HepG2 (cell line): ENCODE results near the gene SYNE2. TPM values are rescaled to one million over a fixed set of nuclear protein-coding genes. Genes with fewer than 3 reads are reported as not detected.

ENCODE experiments used
- ATAC-seq: fragments of 200-7000 bp; cut with Tn5 transposase; 3 replicates; pipeline ENCODE4 v1.9.1; 2020; ENCODE audit warnings: mild to moderate bottlenecking, moderate library complexity
- BruUV-seq: library from RNA; stranded (reverse); fragments of 400-500 nt; replicated peaks from 2 replicates; lab custom pipeline; 2021; lab: Mats Ljungman, UMichigan
- CTCF ChIA-PET: fragments of 300-600 bp; formaldehyde crosslinking; extraction: SDS; loops from one replicate; lab custom pipeline; 2021; ENCODE audit warnings: low total read pairs, inconsistent platforms, low intra/inter-chr PET ratio; lab: Yijun Ruan, JAX
- POLR2A ChIA-PET: fragments of 350-600 bp; sonication (Branson Sonifier 250); formaldehyde crosslinking; loops from one replicate; lab custom pipeline; 2020; ENCODE audit warnings: antibody characterized with exemption, inconsistent platforms; lab: Yijun Ruan, JAX
- DNase-seq: peaks from one replicate; pipeline ENCODE4 v3.0.0-alpha.2; 2015; ENCODE audit warnings: low spot score
- FAIRE-seq: peaks from 3 replicates; lab custom pipeline; 2011; peaks lifted over from hg19 to GRCh38; lab: Jason Lieb, UNC
- H2AFZ ChIP-seq: one replicate; pipeline ENCODE4 v1.6.1; 2011; ENCODE audit warnings: low read length, inconsistent platforms
- H3K27ac ChIP-seq: fragments of 300-600 bp; 3 replicates; pipeline ENCODE4 v1.8.0; 2011; ENCODE audit warnings: mixed run types, mild to moderate bottlenecking, mixed read lengths, low read length, inconsistent platforms; ENCODE audit not compliant: insufficient read depth; ENCODE audit errors: extremely low read length
- H3K27me3 ChIP-seq, 2 experiments: fragments of 200-600 bp in 1 of 2; 2 replicates in 1 of 2; 3 replicates in 1 of 2; pipeline versions ENCODE4 v1.6.0 to v1.8.0; 2011; ENCODE audit warnings: low read length in 2 of 2, mild to moderate bottlenecking in 2 of 2, moderate library complexity in 2 of 2, inconsistent platforms in 1 of 2; ENCODE audit not compliant: insufficient read depth in 2 of 2, control insufficient read depth in 1 of 2
- H3K36me3 ChIP-seq, 2 experiments: fragments of 200-600 bp in 1 of 2; replicated peaks in 1 of 2; 2 replicates in 1 of 2; 3 replicates in 1 of 2; pipeline versions ENCODE4 v1.5.1 to v1.8.0; 2011; ENCODE audit warnings: low read length in 2 of 2, inconsistent platforms in 1 of 2; ENCODE audit not compliant: insufficient read depth in 2 of 2, control insufficient read depth in 1 of 2
- H3K4me1 ChIP-seq: 2 replicates; pipeline ENCODE4 v1.5.1; 2012; ENCODE audit warnings: low read length, inconsistent platforms; ENCODE audit not compliant: insufficient read depth
- H3K4me2 ChIP-seq: 2 replicates; pipeline ENCODE4 v1.6.0; 2011; ENCODE audit warnings: low read depth, low read length, inconsistent platforms
- H3K4me3 ChIP-seq, 3 experiments: fragments of 200-600 bp in 1 of 3; sonication (generic), shearing (Covaris generic) in 1 of 3; replicated peaks in 1 of 3; 2 replicates each; pipeline ENCODE4 v1.5.1; 2011 to 2016; ENCODE audit warnings: low read length in 3 of 3, inconsistent platforms in 2 of 3, low read depth in 2 of 3, mild to moderate bottlenecking in 2 of 3, control low read depth in 1 of 3, mixed read lengths in 1 of 3; ENCODE audit not compliant: insufficient read depth in 1 of 3
- H3K79me2 ChIP-seq: one replicate; pipeline ENCODE4 v1.6.1; 2011; ENCODE audit warnings: low read length, inconsistent platforms; ENCODE audit not compliant: insufficient read depth
- H3K9ac ChIP-seq: 2 replicates; pipeline ENCODE4 v1.6.0; 2011; ENCODE audit warnings: mild to moderate bottlenecking, low read depth, low read length, inconsistent platforms; ENCODE audit not compliant: insufficient read depth
- H3K9me3 ChIP-seq: 2 replicates; pipeline ENCODE4 v1.5.1; 2012; ENCODE audit warnings: mild to moderate bottlenecking, low read length
- H4K20me1 ChIP-seq: 2 replicates; pipeline ENCODE4 v1.6.0; 2011; ENCODE audit warnings: inconsistent platforms, mild to moderate bottlenecking, low read length, moderate library complexity; ENCODE audit not compliant: insufficient read depth
- BRD4 ChIP-seq: sonication (generic); formaldehyde crosslinking; IDR thresholded peaks from 2 replicates; pipeline ENCODE4 v1.4.0; 2020; ENCODE audit warnings: missing genetic modification reagents
- HOXA3 ChIP-seq: sonication (generic); formaldehyde crosslinking; IDR thresholded peaks from 2 replicates; pipeline ENCODE4 v1.5.0; 2020; ENCODE audit warnings: missing genetic modification reagents
- JDP2 ChIP-seq: sonication (generic); formaldehyde crosslinking; IDR thresholded peaks from 2 replicates; pipeline ENCODE4 v1.8.1; 2022; ENCODE audit warnings: missing genetic modification reagents, borderline replicate concordance
- JUNB ChIP-seq: sonication (generic); formaldehyde crosslinking; IDR thresholded peaks from 2 replicates; pipeline ENCODE4 v1.8.0; 2022; ENCODE audit warnings: missing genetic modification reagents, mild to moderate bottlenecking, borderline replicate concordance
- TSC22D2 ChIP-seq: sonication (generic); formaldehyde crosslinking; IDR thresholded peaks from 2 replicates; pipeline ENCODE4 v1.5.1; 2020; ENCODE audit warnings: missing genetic modification reagents, mild to moderate bottlenecking, borderline replicate concordance
- ZNF276 ChIP-seq: sonication (generic); formaldehyde crosslinking; IDR thresholded peaks from 2 replicates; pipeline ENCODE4 v1.4.0; 2020; ENCODE audit warnings: mild to moderate bottlenecking, low read depth, missing genetic modification reagents
- ZNF496 ChIP-seq: sonication (generic); formaldehyde crosslinking; IDR thresholded peaks from 2 replicates; pipeline ENCODE4 v1.8.1; 2023; ENCODE audit warnings: mild to moderate bottlenecking, moderate library complexity, missing genetic modification reagents; ENCODE audit not compliant: insufficient replicate concordance
- ZNF598 ChIP-seq: sonication (generic); formaldehyde crosslinking; IDR thresholded peaks from 2 replicates; pipeline ENCODE4 v1.5.1; 2020; ENCODE audit warnings: mild to moderate bottlenecking, missing genetic modification reagents, borderline replicate concordance
- ZNF720 ChIP-seq: sonication (generic); formaldehyde crosslinking; IDR thresholded peaks from 2 replicates; pipeline ENCODE4 v1.4.0; 2020; ENCODE audit warnings: missing genetic modification reagents
- ZNF740 ChIP-seq: sonication (generic); formaldehyde crosslinking; IDR thresholded peaks from 2 replicates; pipeline ENCODE4 v1.4.0; 2020; ENCODE audit warnings: missing genetic modification reagents
- ZNF773 ChIP-seq: sonication (generic); formaldehyde crosslinking; IDR thresholded peaks from 2 replicates; pipeline ENCODE4 v1.4.0; 2020; ENCODE audit warnings: missing genetic modification reagents, borderline replicate concordance
- WGBS: methylation state at CpG from one replicate; pipeline ENCODE4 v1.1.6; 2017; ENCODE audit warnings: low lambda C conversion rate; 5-methylcytosine and 5-hydroxymethylcytosine counted together
- in situ Hi-C: cut with HindIII; loops from 2 replicates; pipeline ENCODE4 v1.10.0; 2017; ENCODE audit warnings: low pct_unique_long_range_greater_than_20kb; ENCODE audit not compliant: extremely low pct_ligation_motif_present
- intact Hi-C: fragments of 100-400 bp; cut with micrococcal nuclease; formaldehyde crosslinking; loops from one replicate; pipeline ENCODE4 v1.10.0; 2022; ENCODE audit not compliant: unreplicated experiment
- polyA plus RNA-seq, 8 experiments: library from polyadenylated mRNA; depleted of rRNA in 3 of 8; stranded (reverse) in 7 of 8; unstranded in 1 of 8; fragments of >200 nt; fragmentation: Illumina TruSeq in 4 of 8; extraction: Trizol in 4 of 8; gene quantifications; 2 replicates each; pipeline versions ENCODE4 v1.2.1 to v1.2.3, GENCODE V29; 2011 to 2016; ENCODE audit warnings: low read depth in 4 of 8, missing spikeins in 1 of 8, mixed read lengths in 1 of 8; ENCODE audit not compliant: insufficient read depth in 1 of 8
- total RNA-seq, 5 experiments: library from RNA; depleted of rRNA; stranded (reverse); fragments of >200 nt; fragmentation: Illumina TruSeq; extraction: Trizol; gene quantifications; 2 replicates each; pipeline ENCODE4 v1.2.3, GENCODE V29; 2016; ENCODE audit warnings: low read depth in 1 of 5

The SYNE2 gene
- total and polyA plus RNA-seq, 2 of the 13 experiments (the other 11 are each of a cell fraction or from before 2014, with no cell fraction given), result 6.2 to 13.3 TPM

- ATAC-seq (no peak), FAIRE-seq (no peak), DNase-seq (no peak)
- BruUV-seq, result no TSS peak
- POLR2A ChIA-PET, result no interaction called here
- Histone ChIP-seq H3K27me3 (no peaks in the 10 kb centered on the region), H3K4me3 (no peak overlapping the region), H2AFZ (no peak overlapping the region), H4K20me1 (no peaks in the 10 kb centered on the region), H3K27ac (no peak overlapping the region), H3K4me2 (no peak overlapping the region), H3K9me3 (no peaks in the 10 kb centered on the region), H3K9ac (no peak overlapping the region), H3K79me2 (no peaks in the 10 kb centered on the region), H3K4me1 (no peaks in the 10 kb centered on the region), H3K36me3 (peaks cover 0 to 7% of the 10 kb centered on the region in 2 experiments; a peak in 1 of 5 replicates)
- WGBS, result 92% methylated on average over 5 of the region's 5 CpGs
- TF ChIP-seq ZNF598 (CRISPR knock-in tag) (no peak), TSC22D2 (CRISPR knock-in tag) (no peak), ZNF496 (CRISPR knock-in tag) (no peak), JDP2 (CRISPR knock-in tag) (no peak), ZNF773 (CRISPR knock-in tag) (no peak), BRD4 (CRISPR knock-in tag) (no peak), ZNF276 (CRISPR knock-in tag) (no peak), JUNB (CRISPR knock-in tag) (no peak), HOXA3 (CRISPR knock-in tag) (no peak), ZNF720 (CRISPR knock-in tag) (no peak), ZNF740 (CRISPR knock-in tag) (no peak)
- intact Hi-C loops, result no loop called here
- CTCF ChIA-PET, result no interaction called here
- in situ Hi-C loops, result no loop called here
These were observed 360.3 kb downstream of the SYNE2 start for GRCh38 chr14:64213086-64213485.
